ENCODE data around the gene GALNT9.

GALNT9 gene

DNA sequence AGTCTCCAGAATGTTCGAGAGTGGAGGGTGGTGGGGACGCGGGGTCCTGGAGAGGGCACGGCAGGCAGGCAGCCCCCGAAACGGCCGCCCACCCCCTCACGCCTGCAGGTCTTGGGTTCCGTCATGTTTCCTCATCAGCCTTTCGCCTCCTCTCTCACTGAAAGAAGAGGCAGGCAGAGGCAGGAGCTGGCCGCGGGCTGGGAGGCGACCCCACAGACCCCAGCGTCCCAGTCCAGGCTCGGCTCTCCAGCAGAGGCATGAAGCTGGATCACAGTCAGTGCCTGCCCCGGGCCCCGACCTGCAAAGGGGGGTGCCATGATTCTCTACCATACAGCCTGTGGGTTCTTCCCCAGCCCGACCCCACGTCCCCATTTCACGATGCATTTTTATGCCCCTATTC is 13.4 kb downstream of the GALNT9 start:
- no peak for DNase-seq (ENCODE audit: extremely low spot score)
- TF ChIP-seq SP1 (IDR thresholded peaks at IDR 0.05) (no peak), BHLHE40 (IDR thresholded peaks at IDR 0.05; ENCODE audit: borderline replicate concordance) (no peak), HDGF (IDR thresholded peaks at IDR 0.05; ENCODE audit: borderline replicate concordance) (no peak), FOXA1 (IDR thresholded peaks at IDR 0.05) (no peak), SUZ12 (IDR thresholded peaks at IDR 0.05) (no peak)
- POLR2A ChIA-PET: no interaction called here
- CTCF ChIA-PET: no interaction called here

DNA sequence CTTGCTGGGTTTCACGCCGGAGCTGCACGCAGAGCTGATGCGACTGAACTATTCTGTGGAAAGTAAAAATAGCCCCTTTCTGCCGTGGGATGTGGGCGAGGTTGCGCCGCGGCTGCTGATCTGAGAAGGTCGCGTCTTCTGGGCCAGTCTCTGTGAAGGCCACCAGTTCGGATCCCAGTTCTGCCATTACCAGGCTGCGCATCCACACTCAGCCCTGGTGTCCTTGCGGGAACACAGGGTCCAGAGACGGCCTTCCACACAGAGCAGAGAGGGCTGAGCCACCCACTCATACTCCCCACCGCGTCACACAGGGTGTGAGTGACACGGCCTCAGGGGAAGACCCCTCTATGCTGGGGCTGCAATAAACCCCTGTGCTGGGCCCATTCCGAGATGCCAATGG is 13.9 kb downstream of the GALNT9 start:
- no peak for DNase-seq (ENCODE audit: extremely low spot score)
- ChIA-PET POLR2A (no interaction called here), CTCF (no interaction called here)

DNA sequence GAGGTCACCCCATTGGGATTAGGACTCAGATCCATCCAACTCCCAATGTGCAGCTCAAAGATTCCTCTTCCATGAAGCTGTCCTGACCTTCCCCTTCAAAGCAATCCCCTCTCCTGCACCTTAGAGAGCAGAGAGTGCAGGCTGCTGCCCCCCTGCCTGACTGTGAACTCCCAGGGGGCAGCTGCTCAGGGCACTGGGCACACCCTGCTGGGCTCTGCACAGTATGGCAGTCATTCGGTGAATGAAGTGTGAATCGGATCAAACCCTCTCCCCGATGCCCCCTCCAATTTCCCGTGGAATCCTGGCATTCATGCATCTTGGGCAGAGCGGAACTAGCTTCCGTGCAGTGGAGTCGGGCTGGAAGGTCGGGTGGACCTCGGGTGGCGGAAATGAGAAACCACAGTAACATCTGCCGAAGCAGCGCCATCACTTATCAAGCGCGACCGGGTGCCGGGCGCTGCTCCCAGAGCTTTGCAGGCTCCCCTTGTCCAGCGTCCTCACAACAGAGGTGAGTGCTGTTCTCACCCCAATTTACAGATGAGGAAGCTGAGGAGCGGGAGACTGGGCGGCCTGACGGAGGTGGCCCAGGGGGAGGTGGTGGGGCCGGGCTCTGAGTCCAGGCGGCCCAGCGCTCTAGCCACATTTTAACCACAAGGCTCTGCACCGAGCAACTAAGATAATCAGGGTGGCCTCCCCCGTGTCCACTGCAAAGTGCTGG is 14.7 kb downstream of the GALNT9 start:
- no peak for TF ChIP-seq FOXK2 (IDR thresholded peaks at IDR 0.05)
- TF ChIP-seq CTBP1 (IDR thresholded peaks at IDR 0.05; ENCODE audit: borderline replicate concordance): no peak
- TF ChIP-seq ARNT (IDR thresholded peaks at IDR 0.05): no peak
- no peak for TF ChIP-seq SUZ12 (IDR thresholded peaks at IDR 0.05)
- TF ChIP-seq FOXM1 (IDR thresholded peaks at IDR 0.05; ENCODE audit: borderline replicate concordance): no peak
- TF ChIP-seq L3MBTL2 (conservative IDR thresholded peaks at IDR 0.05): no peak
- TF ChIP-seq SP1 (IDR thresholded peaks at IDR 0.05): no peak
- TF ChIP-seq BHLHE40 (IDR thresholded peaks at IDR 0.05; ENCODE audit: borderline replicate concordance): no peak
- no peak for TF ChIP-seq HDGF (IDR thresholded peaks at IDR 0.05; ENCODE audit: borderline replicate concordance)
- no peak for TF ChIP-seq FOXA1 (IDR thresholded peaks at IDR 0.05)
- no peak for TF ChIP-seq ELF4 (IDR thresholded peaks at IDR 0.05)
- TF ChIP-seq ZNF384 (IDR thresholded peaks at IDR 0.05): no peak
- TF ChIP-seq TARDBP (IDR thresholded peaks at IDR 0.05): no peak
- no peak for TF ChIP-seq LEF1 (IDR thresholded peaks at IDR 0.05; ENCODE audit: borderline replicate concordance)
- POLR2A ChIA-PET: no interaction called here
- CTCF ChIA-PET: no interaction called here

More for the DNA sequence above, 13.9 kb downstream of the GALNT9 start:
- TF ChIP-seq ARNT (IDR thresholded peaks at IDR 0.05) (no peak), NFRKB (IDR thresholded peaks at IDR 0.05) (no peak), SP1 (IDR thresholded peaks at IDR 0.05) (no peak), ELF4 (IDR thresholded peaks at IDR 0.05) (no peak), FOXA1 (IDR thresholded peaks at IDR 0.05) (no peak), ZNF384 (IDR thresholded peaks at IDR 0.05) (no peak), CTBP1 (IDR thresholded peaks at IDR 0.05; ENCODE audit: borderline replicate concordance) (no peak), BHLHE40 (IDR thresholded peaks at IDR 0.05; ENCODE audit: borderline replicate concordance) (no peak), HDGF (IDR thresholded peaks at IDR 0.05; ENCODE audit: borderline replicate concordance) (no peak), SUZ12 (IDR thresholded peaks at IDR 0.05) (no peak)

DNA sequence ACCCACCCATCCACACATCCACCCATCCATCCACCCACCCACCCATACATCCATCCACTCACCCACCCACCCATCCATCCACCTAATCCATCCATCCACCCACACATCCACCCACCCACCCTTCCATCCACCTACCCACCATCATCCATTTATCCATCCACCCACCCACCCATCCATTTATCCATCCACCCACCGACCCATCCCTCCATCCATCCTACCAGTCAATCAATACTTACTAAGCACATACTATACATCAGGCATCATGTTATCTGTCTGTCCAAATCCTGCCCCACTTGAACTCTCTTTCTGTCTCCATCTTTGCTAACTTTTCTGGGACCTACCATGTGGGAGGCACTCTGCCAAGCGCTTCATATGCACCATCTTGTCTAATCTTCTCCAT is 15.4 kb downstream of the GALNT9 start:
- ChIA-PET POLR2A (no interaction called here), CTCF (no interaction called here)
- no peak for TF ChIP-seq TARDBP (IDR thresholded peaks at IDR 0.05)
- TF ChIP-seq ARNT (IDR thresholded peaks at IDR 0.05): no peak
- TF ChIP-seq, protein P1, sequence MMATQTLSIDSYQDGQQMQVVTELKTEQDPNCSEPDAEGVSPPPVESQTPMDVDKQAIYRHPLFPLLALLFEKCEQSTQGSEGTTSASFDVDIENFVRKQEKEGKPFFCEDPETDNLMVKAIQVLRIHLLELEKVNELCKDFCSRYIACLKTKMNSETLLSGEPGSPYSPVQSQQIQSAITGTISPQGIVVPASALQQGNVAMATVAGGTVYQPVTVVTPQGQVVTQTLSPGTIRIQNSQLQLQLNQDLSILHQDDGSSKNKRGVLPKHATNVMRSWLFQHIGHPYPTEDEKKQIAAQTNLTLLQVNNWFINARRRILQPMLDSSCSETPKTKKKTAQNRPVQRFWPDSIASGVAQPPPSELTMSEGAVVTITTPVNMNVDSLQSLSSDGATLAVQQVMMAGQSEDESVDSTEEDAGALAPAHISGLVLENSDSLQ (IDR thresholded peaks at IDR 0.05): no peak
- no peak for TF ChIP-seq ZNF384 (IDR thresholded peaks at IDR 0.05)
- no peak for TF ChIP-seq SUZ12 (IDR thresholded peaks at IDR 0.05)
- TF ChIP-seq HDGF (IDR thresholded peaks at IDR 0.05; ENCODE audit: borderline replicate concordance): no peak
- TF ChIP-seq FOXM1 (IDR thresholded peaks at IDR 0.05; ENCODE audit: borderline replicate concordance): no peak
- no peak for TF ChIP-seq FOXA1 (IDR thresholded peaks at IDR 0.05)
- TF ChIP-seq SP1 (IDR thresholded peaks at IDR 0.05): no peak
- no peak for TF ChIP-seq CTBP1 (IDR thresholded peaks at IDR 0.05; ENCODE audit: borderline replicate concordance)
- DNase-seq (ENCODE audit: extremely low spot score): no peak

More for the DNA sequence above, 14.7 kb downstream of the GALNT9 start:
- DNase-seq (ENCODE audit: extremely low spot score): no peak

DNA sequence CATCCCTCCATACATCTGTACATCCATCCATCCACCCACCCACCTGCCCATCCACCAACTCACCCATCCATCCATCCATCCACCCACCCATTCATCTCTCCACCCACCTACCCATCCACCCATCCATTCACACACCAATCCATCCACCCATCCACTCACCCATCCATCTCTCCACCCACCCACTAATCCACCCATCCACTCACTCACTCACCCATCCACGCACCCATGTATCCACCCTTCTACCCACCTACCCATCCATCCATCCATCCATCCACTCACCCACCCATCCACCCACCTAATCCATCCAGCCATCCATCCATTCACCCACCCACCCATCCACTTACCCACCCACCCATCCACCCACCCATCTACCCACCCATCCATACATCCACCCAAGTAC is 16.2 kb downstream of the GALNT9 start:
- POLR2A ChIA-PET: no interaction called here
- no peak for TF ChIP-seq BHLHE40 (IDR thresholded peaks at IDR 0.05; ENCODE audit: borderline replicate concordance)
- CTCF ChIA-PET: no interaction called here
- DNase-seq (ENCODE audit: extremely low spot score): no peak

DNA sequence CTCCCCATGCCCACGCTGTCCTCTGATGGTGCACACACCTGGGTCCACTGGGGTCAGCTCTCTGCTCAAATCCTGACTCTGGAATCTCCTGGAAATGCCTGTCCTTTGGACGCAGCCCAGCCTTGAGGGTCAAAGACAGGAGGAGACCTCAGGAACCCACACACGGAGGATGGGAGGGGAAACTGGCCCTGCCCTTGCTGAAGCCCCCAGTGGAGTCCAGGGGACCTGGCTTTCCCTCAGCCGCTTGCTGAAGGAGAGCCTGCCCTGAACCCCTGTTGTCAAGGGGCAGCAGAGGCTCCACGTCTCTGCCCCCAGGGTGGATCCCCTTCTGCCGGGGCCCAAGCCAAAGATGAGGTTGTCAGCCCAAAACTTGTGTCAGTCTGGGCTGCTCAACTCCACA is 16.9 kb downstream of the GALNT9 start:
- TF ChIP-seq SP1 (IDR thresholded peaks at IDR 0.05): no peak
- TF ChIP-seq CTBP1 (IDR thresholded peaks at IDR 0.05; ENCODE audit: borderline replicate concordance): no peak
- TF ChIP-seq FOXK2 (IDR thresholded peaks at IDR 0.05): no peak
- ChIA-PET POLR2A (no interaction called here), CTCF (no interaction called here)
- no peak for DNase-seq (ENCODE audit: extremely low spot score)

DNA sequence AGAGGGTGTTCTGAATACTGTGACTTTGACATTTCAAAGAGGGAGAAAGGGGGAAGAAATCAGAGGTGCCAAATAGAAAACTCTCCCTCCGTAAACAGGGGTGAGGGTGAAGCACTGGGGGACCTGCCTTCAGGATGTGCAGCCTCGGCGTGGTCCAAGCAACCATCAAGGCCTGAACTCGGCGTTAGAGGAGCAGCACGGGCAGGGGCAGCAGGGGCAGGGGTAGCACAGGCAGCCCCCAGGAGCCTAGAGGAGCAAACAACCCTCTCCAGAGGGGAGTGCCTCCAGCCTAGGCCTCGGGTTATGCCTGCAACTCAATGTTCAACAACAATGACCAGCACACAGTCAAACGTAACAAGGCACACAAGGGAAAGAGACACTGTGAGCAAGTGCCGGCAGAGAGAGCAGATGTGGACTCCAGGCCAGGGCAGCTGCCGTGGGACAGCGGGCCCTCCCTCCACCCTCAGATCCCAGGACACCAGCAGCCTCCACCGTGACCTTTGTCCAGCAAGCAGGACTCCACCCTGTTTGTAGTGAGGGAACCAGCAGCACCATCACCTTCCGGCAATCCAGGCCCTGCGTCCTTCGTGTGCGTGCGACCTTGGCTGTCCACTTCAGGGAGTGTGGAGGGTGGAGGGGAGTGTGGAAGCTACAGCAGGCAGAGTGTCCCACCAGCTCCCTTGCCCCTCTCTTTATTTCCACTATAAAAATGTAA is 18.0 kb downstream of the GALNT9 start:
- ChIA-PET POLR2A (no interaction called here), CTCF (no interaction called here)
- TF ChIP-seq ELF4 (IDR thresholded peaks at IDR 0.05): no peak
- TF ChIP-seq BHLHE40 (IDR thresholded peaks at IDR 0.05; ENCODE audit: borderline replicate concordance): no peak
- no peak for TF ChIP-seq FOXM1 (IDR thresholded peaks at IDR 0.05; ENCODE audit: borderline replicate concordance)
- TF ChIP-seq, protein P1 (IDR thresholded peaks at IDR 0.05): no peak
- TF ChIP-seq ARNT (IDR thresholded peaks at IDR 0.05): no peak
- TF ChIP-seq NFRKB (IDR thresholded peaks at IDR 0.05): no peak
- TF ChIP-seq CTBP1 (IDR thresholded peaks at IDR 0.05; ENCODE audit: borderline replicate concordance): no peak
- no peak for TF ChIP-seq LEF1 (IDR thresholded peaks at IDR 0.05; ENCODE audit: borderline replicate concordance)
- TF ChIP-seq FOXK2 (IDR thresholded peaks at IDR 0.05): no peak
- TF ChIP-seq L3MBTL2 (conservative IDR thresholded peaks at IDR 0.05): no peak
- DNase-seq (ENCODE audit: extremely low spot score): no peak

Measured in HEK293T (cell line).